Gastrocnemius medialis (tissue), 4 donors: Measurements from ENCODE around the gene IGF2BP1. TPM values are rescaled to one million over a fixed set of nuclear protein-coding genes. Genes with fewer than 3 reads are reported as not detected.

Experiments used
- ATAC-seq, 2 donors: fragments of 150-250 bp; one replicate each; pipeline ENCODE4 v1.9.1; 2016
- DNase-seq, 2 donors: peaks; one replicate each; pipeline ENCODE4 v3.0.0-alpha.2; 2019
- H3K27ac ChIP-seq, 4 donors: fragments of 200-600 bp; sonication (generic); 1 replicate in 1 of 4; 2 replicates in 3 of 4; pipeline ENCODE4 v1.5.1; 2016 to 2018; ENCODE audit warnings: mild to moderate bottlenecking in 2 of 4, moderate library complexity in 1 of 4
- H3K27me3 ChIP-seq, 3 donors: fragments of 200-600 bp; sonication (generic) in 2 of 3; 1 replicate in 1 of 3; 2 replicates in 2 of 3; pipeline versions ENCODE4 v1.5.1 to v1.6.0; 2016 to 2019; ENCODE audit warnings: mild to moderate bottlenecking in 1 of 3, moderate library complexity in 1 of 3
- H3K36me3 ChIP-seq, 2 donors: fragments of 200-600 bp; sonication (generic) in 1 of 2; one replicate each; pipeline ENCODE4 v1.5.1; 2017 to 2018
- H3K4me1 ChIP-seq, 2 donors: fragments of 200-600 bp; sonication (generic) in 1 of 2; one replicate each; pipeline ENCODE4 v1.5.1; 2016 to 2017; ENCODE audit warnings: mild to moderate bottlenecking in 2 of 2
- H3K4me3 ChIP-seq, 4 donors: fragments of 200-600 bp; sonication (generic) in 3 of 4; 1 replicate in 1 of 4; 2 replicates in 3 of 4; pipeline ENCODE4 v1.5.1; 2016 to 2019; ENCODE audit warnings: mild to moderate bottlenecking in 2 of 4
- H3K9me3 ChIP-seq, 3 donors: fragments of 200-600 bp; sonication (generic) in 2 of 3; 1 replicate in 1 of 3; 2 replicates in 2 of 3; pipeline ENCODE4 v1.5.1; 2016 to 2019
- CTCF ChIP-seq, 5 experiments: fragments of 450-650 bp in 3 of 5; fragments of 200-600 bp in 2 of 5; sonication (generic) in 2 of 5; IDR thresholded peaks in 4 of 5; conservative IDR thresholded peaks in 1 of 5; 1 replicate in 4 of 5; 2 replicates in 1 of 5; pipeline ENCODE4 v1.5.1; 2016 to 2019; ENCODE audit warnings: antibody characterized with exemption in 5 of 5, mild to moderate bottlenecking in 3 of 5, moderate library complexity in 3 of 5
- POLR2A ChIP-seq, 2 donors: fragments of 450-650 bp; IDR thresholded peaks; one replicate each; pipeline ENCODE4 v1.6.1; 2017; ENCODE audit warnings: antibody characterized with exemption in 2 of 2, mild to moderate bottlenecking in 2 of 2, moderate library complexity in 2 of 2
- in situ Hi-C, 4 donors: fragments of 200-750 bp; cut with MboI; loops; one replicate each; pipeline versions ENCODE4 v1.15.0 to v1.8.0; 2017; ENCODE audit warnings: low sequenced_read_pairs in 4 of 4
- intact Hi-C: fragments of 100-400 bp; cut with DNase I; formaldehyde crosslinking; loops from one replicate; pipeline ENCODE4 v1.15.1; 2023; ENCODE audit warnings: low total_unique reads
- total RNA-seq, 4 donors: library from RNA; depleted of rRNA; stranded (reverse); fragments of >200 nt; gene quantifications; one replicate each; pipeline versions ENCODE4 v1.1.0 to v1.2.3, GENCODE V29; 2016

Gene IGF2BP1
- total RNA-seq, 4 donors from 2014 or later = not detected

DNA sequence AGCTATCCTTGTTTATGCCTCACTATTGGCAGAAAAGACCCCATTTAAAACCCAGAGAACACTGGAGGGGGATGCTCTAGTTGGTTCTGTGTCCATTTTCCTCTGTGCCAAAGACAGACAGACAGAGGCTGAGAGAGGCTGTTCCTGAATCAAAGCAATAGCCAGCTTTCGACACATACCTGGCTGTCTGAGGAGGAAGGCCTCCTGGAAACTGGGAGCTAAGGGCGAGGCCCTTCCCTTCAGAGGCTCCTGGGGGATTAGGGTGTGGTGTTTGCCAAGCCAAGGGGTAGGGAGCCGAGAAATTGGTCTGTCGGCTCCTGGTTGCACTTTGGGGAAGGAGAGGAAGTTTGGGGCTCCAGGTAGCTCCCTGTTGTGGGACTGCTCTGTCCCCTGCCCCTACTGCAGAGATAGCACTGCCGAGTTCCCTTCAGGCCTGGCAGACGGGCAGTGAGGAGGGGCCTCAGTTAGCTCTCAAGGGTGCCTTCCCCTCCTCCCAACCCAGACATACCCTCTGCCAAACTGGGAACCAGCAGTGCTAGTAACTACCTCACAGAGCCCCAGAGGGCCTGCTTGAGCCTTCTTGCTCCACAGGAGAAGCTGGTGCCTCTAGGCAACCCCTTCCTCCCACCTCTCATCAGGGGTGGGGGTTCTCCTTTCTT lies 56.1 kb downstream of the IGF2BP1 start:
- Histone ChIP-seq H3K4me1 (no peaks in the 10 kb centered on the region), H3K9me3 (no peaks in the 10 kb centered on the region), H3K27ac (no peak overlapping the region), H3K36me3 (no peaks in the 10 kb centered on the region), H3K27me3 (peaks cover 0 to 13% (median 2%) of the 10 kb centered on the region in 3 donors), H3K4me3 (no peak overlapping the region)
- intact Hi-C loops (no loop called here), in situ Hi-C loops (loop anchor here in 1 of 4 donors (25.0 kb wide), 1 partner anchor 91 kb away; the partner anchor contains the start of gene GIP)
- TF ChIP-seq POLR2A (IDR thresholded peaks at IDR 0.05) (no peak), CTCF (IDR thresholded peaks at IDR 0.05 in 4 of 5, conservative IDR thresholded peaks at IDR 0.05 in 1 of 5) (no peak)
- ATAC-seq = no peak
- no peak for DNase-seq

DNA sequence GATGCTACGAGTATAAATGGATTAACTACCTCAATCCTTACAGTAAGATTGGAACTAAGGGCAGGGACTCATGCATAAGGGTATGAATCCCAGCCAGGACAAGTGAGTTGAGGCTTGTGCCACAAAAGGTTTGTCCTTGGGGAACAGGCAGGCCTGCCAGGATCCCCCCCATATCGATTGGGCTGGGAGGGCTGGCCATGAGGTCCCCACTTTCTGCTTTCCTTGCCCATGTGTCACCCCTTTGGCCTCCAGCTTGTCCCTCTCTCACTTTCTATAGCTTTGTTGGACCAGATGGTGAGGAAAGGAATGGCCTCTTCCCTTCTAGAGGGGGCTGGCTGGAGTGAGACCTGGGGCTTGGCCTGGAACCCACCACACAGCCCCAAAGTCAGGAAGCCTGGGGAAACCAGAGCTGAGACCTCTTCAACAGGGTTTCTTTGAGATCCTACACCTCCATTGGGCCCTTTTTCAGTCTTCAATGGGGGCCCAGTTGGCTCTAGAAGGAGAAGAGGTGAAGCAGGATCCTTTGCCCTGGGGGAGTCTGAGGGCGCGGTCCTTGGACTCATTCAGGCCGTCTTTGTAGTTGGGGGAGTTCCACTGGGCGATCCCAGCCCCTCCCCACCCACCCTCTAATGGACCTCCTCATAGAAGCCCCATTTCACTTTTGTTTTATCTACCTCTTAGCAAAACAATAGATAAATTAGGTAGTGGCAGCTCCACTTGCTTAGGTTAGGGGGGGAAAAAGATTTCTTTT lies 57.3 kb downstream of the IGF2BP1 start:
- Histone ChIP-seq H3K27me3 (peaks cover 2 to 13% (median 5%) of the 10 kb centered on the region in 3 donors), H3K4me1 (no peaks in the 10 kb centered on the region), H3K9me3 (no peaks in the 10 kb centered on the region), H3K36me3 (no peaks in the 10 kb centered on the region), H3K4me3 (no peak overlapping the region), H3K27ac (no peak overlapping the region)
- TF ChIP-seq CTCF (IDR thresholded peaks at IDR 0.05 in 4 of 5, conservative IDR thresholded peaks at IDR 0.05 in 1 of 5) (no peak), POLR2A (IDR thresholded peaks at IDR 0.05) (no peak)
- in situ Hi-C loops = loop anchor here in 1 of 4 donors (25.0 kb wide), 1 partner anchor 92 kb away; the partner anchor contains the start of gene GIP
- ATAC-seq = no peak
- intact Hi-C loops = no loop called here
- DNase-seq = no peak

DNA sequence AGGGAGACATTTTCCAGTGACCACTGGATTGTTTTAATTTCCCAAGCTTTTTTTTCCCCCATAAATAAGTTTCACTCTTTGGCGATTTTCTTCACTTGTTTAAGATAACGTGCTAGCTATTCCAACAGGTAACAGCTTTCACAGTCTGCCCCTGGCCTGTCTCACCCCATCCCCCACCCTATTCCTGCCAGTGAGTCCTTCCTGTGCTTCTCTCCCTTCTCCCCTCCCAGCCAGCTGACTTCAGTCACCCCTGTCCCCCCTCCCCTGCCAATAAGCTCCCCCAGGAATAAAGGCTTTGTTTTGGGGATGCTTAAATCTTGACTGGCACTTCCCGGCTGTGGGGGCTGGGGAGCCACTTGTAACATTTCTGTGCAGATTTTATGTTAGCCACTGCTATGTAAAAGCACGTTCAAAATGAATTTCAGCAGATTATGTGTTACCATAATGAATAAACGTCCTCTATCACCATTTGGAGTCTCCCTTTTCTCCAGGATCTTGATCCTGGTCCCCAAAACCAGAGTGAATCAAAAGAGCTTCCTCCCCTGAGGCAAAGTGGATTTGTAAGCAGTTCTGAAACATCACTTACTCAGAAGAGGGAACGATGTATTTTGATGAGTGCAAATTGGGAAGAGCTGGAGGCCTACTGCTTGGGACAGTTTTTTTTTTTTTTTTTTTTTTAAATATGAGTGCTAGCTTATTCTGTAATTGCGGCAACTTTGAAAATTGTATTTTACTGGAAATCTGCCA lies 58.2 kb downstream of the IGF2BP1 start:
- H3K4me3 ChIP-seq = no peak overlapping the region
- no peaks in the 10 kb centered on the region for H3K9me3 ChIP-seq
- TF ChIP-seq POLR2A (IDR thresholded peaks at IDR 0.05) (no peak), CTCF (IDR thresholded peaks at IDR 0.05 in 4 of 5, conservative IDR thresholded peaks at IDR 0.05 in 1 of 5) (no peak)
- no peaks in the 10 kb centered on the region for H3K36me3 ChIP-seq
- peaks cover 2 to 13% (median 5%) of the 10 kb centered on the region in 3 donors for H3K27me3 ChIP-seq
- in situ Hi-C loops = loop anchor here in 1 of 4 donors (25.0 kb wide), 1 partner anchor 93 kb away; the partner anchor contains the start of gene GIP
- no peak overlapping the region for H3K27ac ChIP-seq
- no peak for DNase-seq
- no peaks in the 10 kb centered on the region for H3K4me1 ChIP-seq
- no peak for ATAC-seq
- intact Hi-C loops = no loop called here

GRCh38 chr17:49061524-49061943 lies 64.3 kb downstream of the IGF2BP1 start:
- intact Hi-C loops = no loop called here
- no peaks in the 10 kb centered on the region for H3K36me3 ChIP-seq
- no peak overlapping the region for H3K27ac ChIP-seq
- H3K4me3 ChIP-seq = no peak overlapping the region
- TF ChIP-seq POLR2A (IDR thresholded peaks at IDR 0.05) (no peak), CTCF (IDR thresholded peaks at IDR 0.05 in 4 of 5, conservative IDR thresholded peaks at IDR 0.05 in 1 of 5) (no peak)
- no peaks in the 10 kb centered on the region for H3K9me3 ChIP-seq
- H3K4me1 ChIP-seq = no peaks in the 10 kb centered on the region
- in situ Hi-C loops = loop anchor here in 1 of 4 donors (25.0 kb wide), 1 partner anchor 99 kb away; the partner anchor contains the start of gene GIP
- peaks cover 2 to 11% (median 5%) of the 10 kb centered on the region in 3 donors for H3K27me3 ChIP-seq
- ATAC-seq = no peak
- DNase-seq = no peak
